ENCODE results near the gene MGA.

- TF ChIP-seq CTCF (IDR thresholded peaks at IDR 0.05) = no peak
- no peak for TF ChIP-seq POLR2A (IDR thresholded peaks at IDR 0.05)
Measured at GRCh38 chr15:41650806-41651205, 9.4 kb upstream of the MGA start.

Data from breast epithelium (tissue), 3 donors.